PC-3 (cell line): Measurements from ENCODE around the gene FAM168B.

Source experiments
- EZH2phosphoT487 ChIP-seq: fragments of 300-600 bp; sonication (generic); IDR thresholded peaks from 2 replicates; pipeline ENCODE4 v1.6.1; 2018; ENCODE audit warnings: mild to moderate bottlenecking, antibody characterized with exemption, low read length, borderline replicate concordance
- TF ChIP-seq, protein P1 (sequence below): fragments of 300-600 bp; sonication (generic); conservative IDR thresholded peaks from 2 replicates; pipeline ENCODE4 v1.5.1; 2017; ENCODE audit warnings: antibody characterized with exemption, low read depth, mild to moderate bottlenecking, low read length

DNA sequence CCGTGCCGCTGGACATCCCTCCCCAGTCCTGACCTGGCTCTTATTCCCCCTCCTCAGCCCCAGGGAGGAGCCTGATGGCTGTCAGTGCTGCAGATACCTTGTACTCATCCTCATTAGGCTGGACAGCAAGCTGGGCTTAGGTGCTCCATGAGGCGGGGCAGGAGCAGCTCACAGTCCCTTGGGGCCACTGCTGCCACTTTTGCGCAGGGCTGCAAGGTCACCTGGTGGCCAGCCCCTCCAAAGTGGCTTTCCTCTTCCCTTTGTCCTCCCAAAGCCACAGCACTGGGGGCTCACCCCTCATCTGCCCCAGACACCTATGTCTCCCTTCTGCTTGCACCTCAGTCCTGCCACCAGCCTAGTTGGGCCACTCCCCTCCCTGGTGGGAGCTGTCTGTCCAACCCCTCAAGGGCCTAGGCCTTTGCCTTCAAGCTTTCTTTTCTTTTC, 60.8 kb downstream of the FAM168B start:
- no peak for TF ChIP-seq EZH2phosphoT487
- TF ChIP-seq, protein P1, sequence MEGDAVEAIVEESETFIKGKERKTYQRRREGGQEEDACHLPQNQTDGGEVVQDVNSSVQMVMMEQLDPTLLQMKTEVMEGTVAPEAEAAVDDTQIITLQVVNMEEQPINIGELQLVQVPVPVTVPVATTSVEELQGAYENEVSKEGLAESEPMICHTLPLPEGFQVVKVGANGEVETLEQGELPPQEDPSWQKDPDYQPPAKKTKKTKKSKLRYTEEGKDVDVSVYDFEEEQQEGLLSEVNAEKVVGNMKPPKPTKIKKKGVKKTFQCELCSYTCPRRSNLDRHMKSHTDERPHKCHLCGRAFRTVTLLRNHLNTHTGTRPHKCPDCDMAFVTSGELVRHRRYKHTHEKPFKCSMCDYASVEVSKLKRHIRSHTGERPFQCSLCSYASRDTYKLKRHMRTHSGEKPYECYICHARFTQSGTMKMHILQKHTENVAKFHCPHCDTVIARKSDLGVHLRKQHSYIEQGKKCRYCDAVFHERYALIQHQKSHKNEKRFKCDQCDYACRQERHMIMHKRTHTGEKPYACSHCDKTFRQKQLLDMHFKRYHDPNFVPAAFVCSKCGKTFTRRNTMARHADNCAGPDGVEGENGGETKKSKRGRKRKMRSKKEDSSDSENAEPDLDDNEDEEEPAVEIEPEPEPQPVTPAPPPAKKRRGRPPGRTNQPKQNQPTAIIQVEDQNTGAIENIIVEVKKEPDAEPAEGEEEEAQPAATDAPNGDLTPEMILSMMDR = no peak
